SU-DHL-6 (cell line): ENCODE measurements around the gene CSTF3.
"Not testable (repeated sequence)": the region's sequence is repeated elsewhere in the genome, so short reads cannot be mapped to it uniquely, and the experiment has no call there.

Experiments
- H2AFZ ChIP-seq: fragments of 200-600 bp; sonication (generic); 2 replicates; pipeline ENCODE4 v1.6.1; 2014; ENCODE audit warnings: low read depth, mild to moderate bottlenecking, moderate library complexity, mixed read lengths, antibody characterized with exemption, low read length; ENCODE audit not compliant: severe bottlenecking
- H3F3A ChIP-seq: fragments of 200-600 bp; shearing (Covaris generic); 2 replicates; pipeline ENCODE4 v1.6.0; 2016; ENCODE audit warnings: antibody characterized with exemption, mild to moderate bottlenecking; ENCODE audit not compliant: insufficient read depth
- H3K27ac ChIP-seq: fragments of 200-600 bp; sonication (generic); 2 replicates; pipeline ENCODE4 v1.5.1; 2016; ENCODE audit warnings: low read depth, mild to moderate bottlenecking, low read length, moderate library complexity, mixed read lengths
- H3K27me3 ChIP-seq: fragments of 200-600 bp; sonication (generic), shearing (Covaris generic); 2 replicates; pipeline ENCODE4 v1.6.0; 2014; ENCODE audit warnings: mild to moderate bottlenecking, low read length
- H3K36me3 ChIP-seq: fragments of 200-600 bp; sonication (generic); 2 replicates; pipeline ENCODE4 v1.6.1; 2014; ENCODE audit warnings: mild to moderate bottlenecking, low read length, mixed read lengths
- H3K4me2 ChIP-seq: fragments of 300-600, 200-600 bp; shearing (Covaris generic), sonication (generic); 2 replicates; pipeline ENCODE4 v1.6.0; 2014; ENCODE audit warnings: low read length, low read depth, mild to moderate bottlenecking; ENCODE audit not compliant: poor library complexity, severe bottlenecking
- H3K4me3 ChIP-seq: fragments of 200-600 bp; sonication (generic); 2 replicates; pipeline ENCODE4 v1.5.1; 2014; ENCODE audit warnings: antibody characterized with exemption, low read length, mild to moderate bottlenecking, mixed read lengths; ENCODE audit not compliant: insufficient read depth, poor library complexity, severe bottlenecking
- H3K79me2 ChIP-seq: fragments of 200-600 bp; sonication (generic); 2 replicates; pipeline ENCODE4 v1.6.1; 2014; ENCODE audit warnings: mild to moderate bottlenecking, low read length, moderate library complexity; ENCODE audit not compliant: insufficient read depth
- H3K9ac ChIP-seq: fragments of 200-600 bp; sonication (generic); 2 replicates; pipeline ENCODE4 v1.7.0; 2014; ENCODE audit warnings: mild to moderate bottlenecking, low read length
- H3K9me2 ChIP-seq: fragments of 200-600 bp; sonication (generic); replicated peaks from 2 replicates; pipeline ENCODE4 v1.6.1; 2014; ENCODE audit warnings: low read length; ENCODE audit not compliant: insufficient read depth
- H3K9me3 ChIP-seq: fragments of 200-600 bp; sonication (generic); 2 replicates; pipeline ENCODE4 v1.6.1; 2014; ENCODE audit warnings: low read length, mixed read lengths; ENCODE audit not compliant: insufficient read depth
- H4K20me1 ChIP-seq: fragments of 200-600 bp; sonication (generic); 2 replicates; pipeline ENCODE4 v1.6.1; 2014; ENCODE audit warnings: low read depth, mild to moderate bottlenecking, antibody characterized with exemption, low read length, moderate library complexity, mixed read lengths
- EZH2phosphoT487 ChIP-seq: fragments of 200-600 bp; sonication (generic), shearing (Covaris generic); conservative IDR thresholded peaks from 2 replicates; pipeline ENCODE4 v1.6.1; 2018; ENCODE audit warnings: mild to moderate bottlenecking, antibody characterized with exemption, low read length, moderate library complexity, mixed read lengths
- TF ChIP-seq, protein P1 (sequence below): fragments of 200-600 bp; sonication (generic); IDR thresholded peaks from one replicate; pipeline ENCODE4 v1.5.1; 2017; ENCODE audit warnings: antibody characterized with exemption, mild to moderate bottlenecking, low read length, moderate library complexity; ENCODE audit not compliant: insufficient read depth, poor library complexity, severe bottlenecking

CSTF3 gene

GRCh38 chr11:33160136-33160535, 1.1 kb downstream of the CSTF3 start:
- Histone ChIP-seq H3K9me2 (no peaks in the 10 kb centered on the region), H3K36me3 (no peaks in the 10 kb centered on the region), H3K9me3 (no peaks in the 10 kb centered on the region), H4K20me1 (no peaks in the 10 kb centered on the region), H2AFZ (no peak overlapping the region), H3K4me3 (peak overlapping the region; percentile 90), H3K4me2 (peak overlapping the region; percentile 94), H3F3A (no peaks in the 10 kb centered on the region), H3K79me2 (peaks cover 70% of the 10 kb centered on the region), H3K27me3 (no peaks in the 10 kb centered on the region), H3K9ac (peak overlapping the region; percentile 84), H3K27ac (0 out of 2 replicates have a peak overlapping the region, but pooled peaks have one; percentile 56)
- no peak for TF ChIP-seq EZH2phosphoT487
- TF ChIP-seq, protein P1, sequence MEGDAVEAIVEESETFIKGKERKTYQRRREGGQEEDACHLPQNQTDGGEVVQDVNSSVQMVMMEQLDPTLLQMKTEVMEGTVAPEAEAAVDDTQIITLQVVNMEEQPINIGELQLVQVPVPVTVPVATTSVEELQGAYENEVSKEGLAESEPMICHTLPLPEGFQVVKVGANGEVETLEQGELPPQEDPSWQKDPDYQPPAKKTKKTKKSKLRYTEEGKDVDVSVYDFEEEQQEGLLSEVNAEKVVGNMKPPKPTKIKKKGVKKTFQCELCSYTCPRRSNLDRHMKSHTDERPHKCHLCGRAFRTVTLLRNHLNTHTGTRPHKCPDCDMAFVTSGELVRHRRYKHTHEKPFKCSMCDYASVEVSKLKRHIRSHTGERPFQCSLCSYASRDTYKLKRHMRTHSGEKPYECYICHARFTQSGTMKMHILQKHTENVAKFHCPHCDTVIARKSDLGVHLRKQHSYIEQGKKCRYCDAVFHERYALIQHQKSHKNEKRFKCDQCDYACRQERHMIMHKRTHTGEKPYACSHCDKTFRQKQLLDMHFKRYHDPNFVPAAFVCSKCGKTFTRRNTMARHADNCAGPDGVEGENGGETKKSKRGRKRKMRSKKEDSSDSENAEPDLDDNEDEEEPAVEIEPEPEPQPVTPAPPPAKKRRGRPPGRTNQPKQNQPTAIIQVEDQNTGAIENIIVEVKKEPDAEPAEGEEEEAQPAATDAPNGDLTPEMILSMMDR = no peak

DNA sequence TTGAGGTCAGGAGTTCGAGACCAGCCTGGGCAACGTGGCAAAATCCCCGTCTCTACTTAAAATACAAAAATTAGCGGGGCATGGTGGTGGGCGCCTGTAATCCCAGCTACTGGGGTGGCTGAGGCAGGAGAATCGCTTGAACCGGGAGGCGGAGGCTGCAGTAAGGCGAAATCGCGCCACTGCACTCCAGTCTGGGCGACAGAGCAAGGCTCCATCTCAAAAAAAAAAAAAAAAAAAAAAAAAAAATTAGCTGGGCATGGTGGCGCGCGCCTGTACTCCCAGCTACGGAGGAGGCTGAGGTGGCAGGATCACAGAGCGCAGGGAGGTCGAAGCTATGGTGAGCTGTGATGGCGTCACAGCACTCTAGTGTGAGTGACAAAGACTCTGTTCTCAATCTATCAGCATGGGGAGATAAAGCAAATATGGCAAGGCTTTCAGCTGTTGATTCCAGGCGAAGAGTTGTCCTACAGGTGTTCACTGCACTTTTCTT, 1.9 kb downstream of the CSTF3 start:
- H3K27ac ChIP-seq, H4K20me1 ChIP-seq, H3K27me3 ChIP-seq, H3K9me3 ChIP-seq, H3F3A ChIP-seq, H2AFZ ChIP-seq, H3K9me2 ChIP-seq, H3K36me3 ChIP-seq: not testable (repeated sequence)
- H3K9ac ChIP-seq = peak overlapping the region; percentile 84
- H3K79me2 ChIP-seq = peaks cover 77% of the 10 kb centered on the region
- H3K4me3 ChIP-seq = peak overlapping the region; percentile 90
- peak overlapping the region; percentile 94 for H3K4me2 ChIP-seq

DNA sequence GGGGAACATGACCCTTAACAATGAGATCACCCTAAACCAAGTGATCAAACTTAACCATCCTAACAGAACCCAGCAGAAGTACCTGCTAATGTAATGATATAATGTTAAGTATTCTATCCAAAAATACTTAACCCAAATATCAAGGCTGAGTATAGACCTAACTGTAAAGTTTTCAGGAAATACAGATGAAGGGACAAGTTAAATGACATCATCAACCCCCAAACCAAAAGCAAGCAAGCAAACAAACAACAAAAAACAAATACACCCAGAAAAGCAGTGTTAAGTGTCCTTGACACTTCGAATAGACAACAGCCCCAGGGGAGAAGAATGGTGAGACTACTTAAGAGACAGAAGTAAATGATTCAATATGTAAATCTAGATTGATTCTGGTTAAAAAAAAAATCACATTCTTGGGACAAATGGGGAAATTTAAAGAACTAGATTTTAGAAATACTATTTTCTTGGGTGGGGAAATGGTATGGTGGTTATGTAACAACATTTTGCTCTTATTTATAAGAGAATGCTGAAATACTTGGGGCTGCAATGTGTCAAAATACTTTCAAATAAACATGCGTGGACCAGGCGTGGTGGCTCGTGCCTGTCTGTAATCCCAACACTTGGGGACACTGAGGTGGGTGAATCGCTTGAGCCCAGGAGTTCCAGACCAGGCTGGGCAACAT, 2.5 kb downstream of the CSTF3 start:
- H3K9me3 ChIP-seq = no peaks in the 10 kb centered on the region
- H3K9me2 ChIP-seq = no peaks in the 10 kb centered on the region
- H3K79me2 ChIP-seq = peaks cover 84% of the 10 kb centered on the region
- H3K9ac ChIP-seq = no peak overlapping the region
- H3K4me2 ChIP-seq = peak overlapping the region; percentile 51
- no peaks in the 10 kb centered on the region for H3K36me3 ChIP-seq
- no peak overlapping the region for H3K27ac ChIP-seq
- H2AFZ ChIP-seq = no peak overlapping the region
- no peaks in the 10 kb centered on the region for H3F3A ChIP-seq
- no peaks in the 10 kb centered on the region for H3K27me3 ChIP-seq
- no peak for TF ChIP-seq EZH2phosphoT487
- TF ChIP-seq, protein P1 = no peak
- H3K4me3 ChIP-seq = peak overlapping the region; percentile 18
- H4K20me1 ChIP-seq = no peaks in the 10 kb centered on the region
